ENCODE measurements around the gene CREB3L2. TPM values are rescaled to one million over a fixed set of nuclear protein-coding genes. Genes with fewer than 3 reads are reported as not detected.
A peak's percentile ranks its signal among the peaks of the same experiment; 100 is the strongest.

Gene CREB3L2
- total and polyA plus RNA-seq, 2 donors (not counting 1 experiment from before 2014, with no cell fraction given): 13.8 to 25.1 TPM

DNA sequence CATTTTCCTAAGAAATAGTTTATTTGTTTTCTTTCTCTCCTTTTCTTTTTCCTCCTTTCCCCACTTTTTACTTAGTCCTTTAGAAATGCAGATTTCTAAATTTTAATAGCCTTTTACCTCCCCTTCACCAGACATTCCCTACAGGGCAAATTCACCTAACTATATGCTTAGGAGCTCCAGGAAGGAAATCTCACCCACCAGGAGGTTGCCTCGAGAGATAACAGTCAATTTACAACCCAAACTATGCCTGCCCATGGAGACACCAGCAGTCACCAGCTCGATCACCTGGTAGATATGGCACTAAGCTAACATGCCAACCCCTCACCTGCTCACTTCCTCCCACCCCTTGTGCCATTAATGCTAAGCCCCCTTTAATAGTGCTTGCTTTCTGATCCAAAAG lies 25.2 kb upstream of the CREB3L2 start:
- intact Hi-C loops (cut with micrococcal nuclease): no loop called here
- Histone ChIP-seq H3K79me2 (ENCODE audit: control insufficient read depth, insufficient read depth, low read length) (no peaks in the 10 kb centered on the region), H3K4me1 (ENCODE audit: control insufficient read depth in 2 of 2, insufficient read depth in 2 of 2, low read length in 2 of 2) (peaks cover 63 to 86% of the 10 kb centered on the region in 2 donors), H2AFZ (ENCODE audit: insufficient read depth, low read depth, low read length, poor library complexity, severe bottlenecking) (peak overlapping the region; percentile 43), H3K36me3 (replicated peaks in 1 of 2; ENCODE audit: control extremely low read depth in 1 of 2, control insufficient read depth in 1 of 2, extremely low read depth in 1 of 2, insufficient read depth in 2 of 2, low read length in 1 of 2) (no peaks in the 10 kb centered on the region), H3K4me3 (ENCODE audit: control extremely low read depth in 1 of 5, extremely low read depth in 1 of 5, insufficient read depth in 1 of 5, low read depth in 2 of 5, low read length in 4 of 5) (no peak overlapping the region), H3K9me3 (ENCODE audit: control extremely low read depth in 1 of 3, control insufficient read depth in 2 of 3, insufficient read depth in 1 of 3, low read length in 2 of 3) (peaks cover 0 to 13% (median 4%) of the 10 kb centered on the region in 3 donors), H3K27ac (ENCODE audit: low read length in 2 of 2) (peak overlapping the region in 1 of 2 donors; percentile 82), H3K9ac (ENCODE audit: low read length) (no peak overlapping the region), H4K20me1 (ENCODE audit: control insufficient read depth, insufficient read depth, low read length, poor library complexity, severe bottlenecking) (no peaks in the 10 kb centered on the region), H3K27me3 (replicated peaks in 1 of 4; ENCODE audit: control extremely low read depth in 1 of 4, control insufficient read depth in 3 of 4, insufficient read depth in 4 of 4, low read length in 3 of 4) (no peaks in the 10 kb centered on the region), H3K4me2 (replicated peaks; ENCODE audit: low read depth, low read length, poor library complexity, severe bottlenecking) (peak overlapping the region; percentile 68)
- TF ChIP-seq, protein P1, sequence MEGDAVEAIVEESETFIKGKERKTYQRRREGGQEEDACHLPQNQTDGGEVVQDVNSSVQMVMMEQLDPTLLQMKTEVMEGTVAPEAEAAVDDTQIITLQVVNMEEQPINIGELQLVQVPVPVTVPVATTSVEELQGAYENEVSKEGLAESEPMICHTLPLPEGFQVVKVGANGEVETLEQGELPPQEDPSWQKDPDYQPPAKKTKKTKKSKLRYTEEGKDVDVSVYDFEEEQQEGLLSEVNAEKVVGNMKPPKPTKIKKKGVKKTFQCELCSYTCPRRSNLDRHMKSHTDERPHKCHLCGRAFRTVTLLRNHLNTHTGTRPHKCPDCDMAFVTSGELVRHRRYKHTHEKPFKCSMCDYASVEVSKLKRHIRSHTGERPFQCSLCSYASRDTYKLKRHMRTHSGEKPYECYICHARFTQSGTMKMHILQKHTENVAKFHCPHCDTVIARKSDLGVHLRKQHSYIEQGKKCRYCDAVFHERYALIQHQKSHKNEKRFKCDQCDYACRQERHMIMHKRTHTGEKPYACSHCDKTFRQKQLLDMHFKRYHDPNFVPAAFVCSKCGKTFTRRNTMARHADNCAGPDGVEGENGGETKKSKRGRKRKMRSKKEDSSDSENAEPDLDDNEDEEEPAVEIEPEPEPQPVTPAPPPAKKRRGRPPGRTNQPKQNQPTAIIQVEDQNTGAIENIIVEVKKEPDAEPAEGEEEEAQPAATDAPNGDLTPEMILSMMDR (IDR thresholded peaks at IDR 0.05): no peak
- TF ChIP-seq EZH2 (IDR thresholded peaks at IDR 0.05; ENCODE audit: borderline replicate concordance, insufficient read depth, low read depth, low read length, poor library complexity, severe bottlenecking): no peak
- DNase-seq (no peak), ATAC-seq (ENCODE audit: low read depth) (no peak)
- POLR2A ChIA-PET: no interaction called here
- 61% methylated on average over 2 of the region's 2 CpGs for WGBS (ENCODE audit: insufficient coverage)
- peaks cover 76% of the 10 kb centered on the region for H3K4me1 Mint-ChIP-seq
- H3K4me3 Mint-ChIP-seq: no peak overlapping the region
- H3K27ac Mint-ChIP-seq: peak overlapping the region; percentile 41
- CTCF ChIA-PET: interaction anchor here (1.3 to 1.9 kb wide), 3 partner anchors 18 to 25 kb away, joined by 4 to 9 read pairs (median 7); partner anchors contain the start of gene CREB3L2
- no peaks in the 10 kb centered on the region for H3K27me3 Mint-ChIP-seq
- peaks cover 2% of the 10 kb centered on the region for H3K9me3 Mint-ChIP-seq (ENCODE audit: insufficient read depth)

DNA sequence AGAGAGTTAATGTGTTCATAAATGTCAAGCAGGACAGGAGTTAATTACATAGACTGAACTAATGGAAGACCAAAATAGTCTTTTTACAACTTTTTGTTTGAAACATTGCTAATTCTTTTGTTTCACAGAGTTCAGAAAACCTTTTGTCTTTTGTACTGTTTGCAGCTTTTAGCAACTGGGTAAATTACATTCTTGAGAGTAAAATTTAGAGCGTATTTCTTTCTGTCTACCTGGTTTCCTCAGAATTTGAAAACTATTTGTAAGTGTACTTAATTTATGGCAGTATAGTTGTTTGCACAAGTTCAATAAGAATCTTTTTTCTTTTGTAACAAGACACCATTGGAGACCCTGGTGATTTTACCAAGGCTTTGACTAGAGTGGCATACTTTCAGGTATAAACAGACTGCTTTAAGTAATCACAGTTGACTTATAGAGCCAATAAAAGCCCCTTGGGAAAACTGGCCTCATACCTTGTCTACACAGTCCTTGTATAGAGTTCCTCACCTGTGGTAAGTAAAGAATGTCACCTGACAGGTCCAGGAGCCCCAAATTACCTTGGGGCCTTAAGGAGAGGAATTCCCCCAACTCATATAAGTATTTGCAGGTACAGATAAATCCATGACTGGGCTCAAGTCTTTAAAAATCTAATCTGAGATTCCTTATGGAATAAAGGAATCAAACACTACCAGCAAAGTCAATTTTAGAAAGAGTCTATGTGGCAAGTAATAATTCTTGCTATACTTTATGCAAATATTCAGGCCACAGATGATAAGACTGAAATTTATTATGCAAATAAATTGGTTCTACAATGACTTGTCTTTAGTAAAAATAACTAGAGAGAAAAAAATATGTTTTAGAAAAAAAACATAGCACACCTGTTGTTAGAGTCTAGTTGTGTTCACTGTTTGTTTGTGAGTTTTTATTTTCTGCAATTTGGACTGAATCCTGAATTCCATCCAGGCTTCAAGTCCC lies 23.6 kb upstream of the CREB3L2 start:
- Histone ChIP-seq H3K4me2 (replicated peaks; ENCODE audit: low read depth, low read length, poor library complexity, severe bottlenecking) (peak overlapping the region; percentile 69), H3K27ac (ENCODE audit: low read length in 2 of 2) (peak overlapping the region in 1 of 2 donors; percentile 82), H3K9ac (ENCODE audit: low read length) (no peak overlapping the region), H3K27me3 (replicated peaks in 1 of 4; ENCODE audit: control extremely low read depth in 1 of 4, control insufficient read depth in 3 of 4, insufficient read depth in 4 of 4, low read length in 3 of 4) (no peaks in the 10 kb centered on the region), H3K4me3 (ENCODE audit: control extremely low read depth in 1 of 5, extremely low read depth in 1 of 5, insufficient read depth in 1 of 5, low read depth in 2 of 5, low read length in 4 of 5) (no peak overlapping the region), H3K4me1 (ENCODE audit: control insufficient read depth in 2 of 2, insufficient read depth in 2 of 2, low read length in 2 of 2) (peaks cover 59 to 72% of the 10 kb centered on the region in 2 donors), H3K36me3 (replicated peaks in 1 of 2; ENCODE audit: control extremely low read depth in 1 of 2, control insufficient read depth in 1 of 2, extremely low read depth in 1 of 2, insufficient read depth in 2 of 2, low read length in 1 of 2) (no peaks in the 10 kb centered on the region), H3K79me2 (ENCODE audit: control insufficient read depth, insufficient read depth, low read length) (no peaks in the 10 kb centered on the region), H4K20me1 (ENCODE audit: control insufficient read depth, insufficient read depth, low read length, poor library complexity, severe bottlenecking) (no peaks in the 10 kb centered on the region), H3K9me3 (ENCODE audit: control extremely low read depth in 1 of 3, control insufficient read depth in 2 of 3, insufficient read depth in 1 of 3, low read length in 2 of 3) (peaks cover 0 to 13% (median 4%) of the 10 kb centered on the region in 3 donors), H2AFZ (ENCODE audit: insufficient read depth, low read depth, low read length, poor library complexity, severe bottlenecking) (no peak overlapping the region)
- Mint-ChIP-seq H3K4me3 (no peak overlapping the region), H3K9me3 (ENCODE audit: insufficient read depth) (peaks cover 2% of the 10 kb centered on the region), H3K4me1 (peaks cover 67% of the 10 kb centered on the region), H3K27me3 (no peaks in the 10 kb centered on the region), H3K27ac (peak overlapping the region; percentile 50)
- WGBS (ENCODE audit: insufficient coverage): no CpG with 5 or more reads among the region's 1 CpG
- CTCF ChIA-PET: interaction anchor here (0.8 kb wide), 1 partner anchor 8 kb away, joined by 3 read pairs; no protein-coding TSS in a partner anchor
- ATAC-seq (ENCODE audit: low read depth): no peak
- POLR2A ChIA-PET: no interaction called here
- DNase-seq: no peak
- intact Hi-C loops (cut with micrococcal nuclease): no loop called here
- no peak for TF ChIP-seq EZH2 (IDR thresholded peaks at IDR 0.05; ENCODE audit: borderline replicate concordance, insufficient read depth, low read depth, low read length, poor library complexity, severe bottlenecking)
- TF ChIP-seq, protein P1 (IDR thresholded peaks at IDR 0.05): no peak

Data from B cell (primary cell).